Fibroblast of lung (primary cell): ENCODE data around the gene PRMT7.

Experiments used
- EZH2 ChIP-seq: IDR thresholded peaks from 2 replicates; pipeline ENCODE4 v1.5.1; 2012; ENCODE audit warnings: low read length, control low read depth, mild to moderate bottlenecking; ENCODE audit errors: missing control alignments
- TF ChIP-seq, protein P1 (sequence below), 2 donors: IDR thresholded peaks in 1 of 2; conservative IDR thresholded peaks in 1 of 2; 1 replicate in 1 of 2; 2 replicates in 1 of 2; pipeline ENCODE4 v1.5.1; 2011 to 2012; ENCODE audit warnings: low read length in 2 of 2, control low read depth in 1 of 2, inconsistent platforms in 1 of 2, low read depth in 1 of 2, mild to moderate bottlenecking in 1 of 2

DNA sequence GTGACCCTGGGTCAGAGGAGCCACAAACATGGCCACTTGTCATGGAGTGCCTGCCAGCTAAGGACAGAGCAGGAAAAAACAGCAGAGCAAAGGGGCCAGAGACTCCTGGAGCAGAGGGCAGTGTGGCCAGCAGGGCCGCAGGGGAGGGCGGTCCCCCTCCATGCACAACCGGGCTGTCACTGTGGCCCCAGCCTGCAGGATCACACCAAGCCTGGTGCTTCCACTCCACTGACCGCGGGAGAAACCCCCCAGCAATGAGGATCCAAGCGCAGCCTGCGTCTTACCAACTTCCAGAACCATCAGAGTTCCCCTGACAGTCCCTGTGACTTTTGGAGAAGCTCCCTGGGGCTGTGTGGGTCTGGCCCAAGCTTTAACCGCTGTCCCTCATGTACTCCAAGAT is 62.0 kb downstream of the PRMT7 start:
- TF ChIP-seq, protein P1, sequence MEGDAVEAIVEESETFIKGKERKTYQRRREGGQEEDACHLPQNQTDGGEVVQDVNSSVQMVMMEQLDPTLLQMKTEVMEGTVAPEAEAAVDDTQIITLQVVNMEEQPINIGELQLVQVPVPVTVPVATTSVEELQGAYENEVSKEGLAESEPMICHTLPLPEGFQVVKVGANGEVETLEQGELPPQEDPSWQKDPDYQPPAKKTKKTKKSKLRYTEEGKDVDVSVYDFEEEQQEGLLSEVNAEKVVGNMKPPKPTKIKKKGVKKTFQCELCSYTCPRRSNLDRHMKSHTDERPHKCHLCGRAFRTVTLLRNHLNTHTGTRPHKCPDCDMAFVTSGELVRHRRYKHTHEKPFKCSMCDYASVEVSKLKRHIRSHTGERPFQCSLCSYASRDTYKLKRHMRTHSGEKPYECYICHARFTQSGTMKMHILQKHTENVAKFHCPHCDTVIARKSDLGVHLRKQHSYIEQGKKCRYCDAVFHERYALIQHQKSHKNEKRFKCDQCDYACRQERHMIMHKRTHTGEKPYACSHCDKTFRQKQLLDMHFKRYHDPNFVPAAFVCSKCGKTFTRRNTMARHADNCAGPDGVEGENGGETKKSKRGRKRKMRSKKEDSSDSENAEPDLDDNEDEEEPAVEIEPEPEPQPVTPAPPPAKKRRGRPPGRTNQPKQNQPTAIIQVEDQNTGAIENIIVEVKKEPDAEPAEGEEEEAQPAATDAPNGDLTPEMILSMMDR (conservative IDR thresholded peaks at IDR 0.05 in 1 of 2, IDR thresholded peaks at IDR 0.05 in 1 of 2; ENCODE audit: low read depth in 1 of 2, low read length in 2 of 2) = no peak
- TF ChIP-seq EZH2 = no peak
